Measurements from ENCODE around the gene PODN.

GRCh38 chr1:53107570-53108322 lies 45.7 kb downstream of the PODN start:
- TF ChIP-seq, protein P1, sequence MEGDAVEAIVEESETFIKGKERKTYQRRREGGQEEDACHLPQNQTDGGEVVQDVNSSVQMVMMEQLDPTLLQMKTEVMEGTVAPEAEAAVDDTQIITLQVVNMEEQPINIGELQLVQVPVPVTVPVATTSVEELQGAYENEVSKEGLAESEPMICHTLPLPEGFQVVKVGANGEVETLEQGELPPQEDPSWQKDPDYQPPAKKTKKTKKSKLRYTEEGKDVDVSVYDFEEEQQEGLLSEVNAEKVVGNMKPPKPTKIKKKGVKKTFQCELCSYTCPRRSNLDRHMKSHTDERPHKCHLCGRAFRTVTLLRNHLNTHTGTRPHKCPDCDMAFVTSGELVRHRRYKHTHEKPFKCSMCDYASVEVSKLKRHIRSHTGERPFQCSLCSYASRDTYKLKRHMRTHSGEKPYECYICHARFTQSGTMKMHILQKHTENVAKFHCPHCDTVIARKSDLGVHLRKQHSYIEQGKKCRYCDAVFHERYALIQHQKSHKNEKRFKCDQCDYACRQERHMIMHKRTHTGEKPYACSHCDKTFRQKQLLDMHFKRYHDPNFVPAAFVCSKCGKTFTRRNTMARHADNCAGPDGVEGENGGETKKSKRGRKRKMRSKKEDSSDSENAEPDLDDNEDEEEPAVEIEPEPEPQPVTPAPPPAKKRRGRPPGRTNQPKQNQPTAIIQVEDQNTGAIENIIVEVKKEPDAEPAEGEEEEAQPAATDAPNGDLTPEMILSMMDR (IDR thresholded peaks at IDR 0.05; ENCODE audit: low read length), result no peak
- TF ChIP-seq EZH2 (optimal IDR thresholded peaks at IDR 0.05; ENCODE audit: low read depth, low read length), result no peak
- TF ChIP-seq EZH2phosphoT487 (IDR thresholded peaks at IDR 0.05; ENCODE audit: low read length), result no peak
